Measurements from ENCODE around the gene ANKRD34A.

DNA sequence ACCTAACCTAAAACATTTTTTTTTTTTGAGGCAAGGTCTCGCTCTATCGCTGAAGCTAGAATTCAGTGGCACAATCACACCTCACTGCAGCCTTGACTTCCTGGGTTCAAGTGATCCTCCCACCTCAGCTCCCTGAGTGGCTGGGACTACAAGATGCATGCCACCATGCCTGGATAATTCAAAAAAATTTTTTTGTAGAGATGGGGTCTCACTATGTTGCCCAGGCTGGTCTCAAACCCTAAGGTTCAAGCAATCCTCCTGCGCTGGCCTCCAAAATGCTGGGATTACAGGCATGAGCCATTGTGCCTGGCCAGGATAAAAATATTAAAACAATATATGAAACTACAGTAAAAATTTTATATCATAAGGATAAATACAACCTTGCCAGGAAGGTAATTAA, 11.5 kb downstream of the ANKRD34A start:
- no peak for TF ChIP-seq CTCF (IDR thresholded peaks at IDR 0.05)
- TF ChIP-seq POLR2A (IDR thresholded peaks at IDR 0.05), result no peak

Data from vagina (tissue), 2 donors.